GM18498 (cell line): ENCODE measurements around the gene UCMA.
"Not testable (repeated sequence)": the region's sequence is repeated elsewhere in the genome, so short reads cannot be mapped to it uniquely, and the experiment has no call there.

Experiments used
- ATAC-seq: cut with Tn5 transposase; IDR thresholded peaks from one replicate; pipeline ENCODE4 v1.9.1; 2021; ENCODE audit warnings: mild to moderate bottlenecking, moderate library complexity; ENCODE audit not compliant: unreplicated experiment

UCMA gene

DNA sequence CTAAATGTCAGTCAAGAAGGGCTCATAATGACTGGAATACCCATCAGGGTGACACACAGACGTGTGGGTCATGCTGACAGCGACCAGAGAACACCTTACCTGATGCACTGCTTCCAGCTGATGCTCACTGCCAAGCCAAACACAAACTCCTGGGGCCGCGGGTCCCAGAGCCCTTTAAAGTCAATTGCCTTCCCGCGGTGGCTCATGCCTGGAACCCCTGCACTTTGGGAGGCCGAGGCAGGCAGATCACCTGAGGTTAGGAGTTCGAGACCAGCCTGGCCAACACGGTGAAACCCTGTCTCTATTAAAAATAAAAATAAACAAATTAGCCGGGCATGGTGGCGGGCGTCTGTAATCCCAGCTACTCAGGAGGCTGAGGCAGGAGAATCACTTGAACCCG lies 562 bp upstream of the UCMA start:
- not testable (repeated sequence) for ATAC-seq

- ATAC-seq, result no peak
These were observed 816 bp downstream of the UCMA start for GRCh38 chr10:13233358-13233757.

GRCh38 chr10:13231808-13232207 lies 2.4 kb downstream of the UCMA start:
- ATAC-seq, result no peak

DNA sequence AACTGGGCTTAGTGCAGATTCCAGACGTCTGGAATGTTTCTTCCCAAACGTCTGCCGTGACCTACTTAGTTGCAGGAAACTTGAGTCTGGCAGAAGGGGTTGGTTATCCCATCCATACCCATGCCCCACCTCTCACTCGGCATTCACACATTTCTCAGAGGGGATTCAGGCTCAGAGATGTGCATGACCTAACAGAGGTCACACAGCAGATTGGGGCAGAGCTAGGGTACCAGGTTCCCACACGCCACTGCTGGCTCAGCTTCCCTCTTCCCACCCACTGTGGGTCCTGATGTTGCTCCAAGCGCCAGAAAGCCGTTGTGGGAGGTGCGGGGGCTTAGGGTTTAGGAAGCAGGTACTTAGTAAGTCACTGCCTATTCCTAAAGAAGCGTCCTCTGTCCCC lies 3.0 kb downstream of the UCMA start:
- ATAC-seq, result no peak

- no peak for ATAC-seq
These were observed 7.1 kb downstream of the UCMA start for GRCh38 chr10:13227031-13227430.

GRCh38 chr10:13225601-13226000 lies 8.6 kb downstream of the UCMA start:
- ATAC-seq, result no peak

DNA sequence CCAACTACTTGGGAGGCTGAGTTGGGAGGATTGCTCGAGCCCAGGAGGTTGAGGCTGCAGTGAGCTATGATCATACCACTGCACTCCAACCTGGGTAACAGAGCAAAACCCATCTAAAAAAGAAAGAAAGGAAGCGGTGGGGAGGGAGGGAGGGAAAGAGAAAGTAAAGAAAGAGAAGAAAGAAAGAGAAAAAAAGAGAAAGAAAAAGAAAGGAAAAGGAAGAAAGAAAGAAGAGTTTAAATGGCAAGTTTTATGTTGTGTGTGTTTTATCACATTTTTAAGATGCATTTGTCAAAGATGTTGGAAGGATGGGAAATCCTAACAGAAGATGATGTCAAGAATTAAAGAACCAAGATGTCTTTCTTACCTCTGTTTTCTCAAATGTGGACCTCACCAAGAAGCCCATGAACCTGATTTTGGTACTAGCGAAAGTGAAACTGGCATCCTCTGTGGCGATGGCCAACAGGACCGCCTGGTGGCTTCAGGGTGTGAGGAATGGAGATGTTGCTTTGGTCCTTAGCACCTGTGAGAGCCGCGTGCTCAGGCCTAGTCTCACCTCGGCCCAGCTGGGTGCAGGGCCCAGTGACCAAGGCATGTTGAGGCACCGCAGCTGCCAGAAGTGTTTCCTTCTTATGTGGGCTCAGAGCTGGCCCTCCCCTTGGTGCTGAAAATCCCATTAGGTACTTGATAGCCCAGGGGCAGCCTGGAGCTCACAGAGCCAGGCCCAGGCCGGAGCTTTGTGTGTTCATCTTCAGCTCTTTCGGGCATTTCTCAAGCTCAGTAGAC lies 9.8 kb downstream of the UCMA start:
- ATAC-seq, result no peak

- ATAC-seq, result no peak
These were observed 10.9 kb downstream of the UCMA start for GRCh38 chr10:13223241-13223640.

- ATAC-seq, result no peak
These were observed 11.6 kb downstream of the UCMA start for GRCh38 chr10:13222566-13222965.

- ATAC-seq, result no peak
These were observed 12.0 kb downstream of the UCMA start for GRCh38 chr10:13222151-13222550.

DNA sequence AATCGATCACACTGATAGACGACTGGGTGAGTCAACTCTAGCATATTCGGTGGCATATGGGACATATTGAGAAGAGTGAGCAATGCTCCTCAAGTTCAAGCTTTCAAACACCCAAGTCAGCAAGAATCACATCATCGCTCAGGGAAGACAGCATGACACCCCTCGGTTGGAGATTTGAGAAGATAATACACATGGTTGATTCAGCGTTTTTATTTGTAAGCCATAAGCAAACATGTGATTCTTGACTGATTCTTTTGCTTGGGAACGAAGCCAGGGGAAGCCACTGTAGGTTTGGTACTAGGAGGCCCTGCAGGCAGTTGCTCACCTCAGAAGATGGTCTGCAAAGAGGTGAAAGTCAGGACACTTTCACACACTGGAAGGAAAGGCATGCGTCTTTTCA lies 12.6 kb downstream of the UCMA start:
- ATAC-seq, result no peak

DNA sequence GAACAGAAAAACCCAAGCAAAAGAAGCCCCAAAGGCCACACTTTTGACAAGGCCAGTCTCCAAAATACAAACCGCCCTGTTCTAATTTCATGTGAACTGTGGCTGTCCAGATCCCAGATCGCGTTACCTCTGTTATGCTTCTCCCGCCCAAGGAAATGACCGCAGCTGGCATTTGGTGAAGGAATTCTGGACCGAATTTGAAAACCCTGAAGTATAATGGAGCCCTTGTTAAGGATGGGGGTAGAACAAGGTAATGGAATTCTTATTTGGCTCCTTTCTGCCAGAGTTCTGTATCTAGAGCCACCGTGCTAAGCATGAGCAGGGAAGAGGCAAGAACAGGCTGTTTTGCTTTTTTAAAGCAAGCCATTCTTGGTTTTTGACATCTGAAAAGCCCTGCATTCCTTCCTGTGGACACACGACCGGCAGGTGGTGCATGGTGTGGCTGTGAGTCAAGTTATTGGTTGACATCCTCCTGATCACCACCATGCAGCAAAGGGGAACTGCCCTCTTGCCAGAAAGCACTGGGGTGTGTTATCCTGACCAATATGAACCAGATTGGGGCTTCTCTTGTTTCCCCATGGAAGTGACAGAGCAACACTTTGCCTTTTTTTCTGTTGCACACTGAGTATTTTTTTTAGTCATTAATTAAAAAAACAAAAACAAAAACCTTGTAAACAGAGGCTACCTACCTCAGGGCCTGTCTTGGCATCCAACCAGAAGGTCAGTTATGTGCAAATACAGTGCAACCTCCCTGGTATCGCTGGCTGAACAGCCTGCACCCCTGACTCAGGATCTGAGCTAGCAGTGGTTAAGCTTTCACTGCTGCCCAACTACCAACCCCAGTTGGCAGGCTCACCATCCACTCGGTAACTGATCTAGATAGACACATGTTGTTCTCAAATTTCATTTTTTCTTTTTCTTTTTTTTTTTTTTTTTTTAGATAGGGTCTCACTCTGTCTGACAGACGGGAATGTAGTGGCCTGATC lies 14.2 kb downstream of the UCMA start:
- ATAC-seq, result peak; percentile 69

DNA sequence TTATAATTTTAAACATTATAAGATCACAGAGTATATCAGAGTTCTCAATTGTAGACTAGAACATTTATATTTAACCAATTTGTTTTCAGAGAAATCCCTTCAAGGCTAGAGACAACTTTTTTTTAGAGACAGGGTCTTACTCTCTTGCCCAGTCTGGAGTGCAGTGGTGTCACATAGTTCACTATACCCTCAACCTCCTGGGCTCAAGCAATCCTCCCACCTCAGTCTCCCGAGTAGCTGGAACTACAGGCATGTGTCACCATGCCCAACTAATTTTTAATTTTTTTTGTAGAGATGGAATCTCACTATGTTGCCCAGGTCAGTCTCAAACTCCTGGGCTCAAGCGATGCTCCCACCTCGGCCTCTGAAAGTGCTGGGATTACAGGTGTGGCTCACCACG lies 15.3 kb downstream of the UCMA start:
- ATAC-seq, result no peak

GRCh38 chr10:13213163-13213562 lies 21.0 kb downstream of the UCMA start:
- ATAC-seq, result no peak

GRCh38 chr10:13206546-13207443 lies 27.4 kb downstream of the UCMA start:
- no peak for ATAC-seq

GRCh38 chr10:13206091-13206490 lies 28.1 kb downstream of the UCMA start:
- no peak for ATAC-seq

DNA sequence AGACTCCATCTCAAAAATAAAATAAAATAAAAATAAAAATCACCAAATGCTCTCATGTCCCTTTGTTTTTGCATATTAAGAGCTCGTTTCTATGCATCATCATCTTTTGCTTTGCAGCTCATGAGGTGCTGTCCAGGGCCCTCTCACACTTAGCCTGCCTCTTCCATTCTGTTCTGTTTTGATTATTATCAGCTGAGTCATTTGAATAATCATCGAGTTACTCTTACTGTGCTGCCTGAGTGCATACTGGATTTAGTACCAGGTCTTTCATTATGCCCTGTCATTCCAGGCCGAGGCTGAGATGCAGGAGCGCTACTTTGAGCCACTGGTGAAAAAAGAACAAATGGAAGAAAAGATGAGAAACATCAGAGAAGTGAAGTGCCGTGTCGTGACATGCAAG lies 33.0 kb downstream of the UCMA start:
- no peak for ATAC-seq

- no peak for ATAC-seq
These were observed 39.2 kb downstream of the UCMA start for GRCh38 chr10:13195016-13195415.

DNA sequence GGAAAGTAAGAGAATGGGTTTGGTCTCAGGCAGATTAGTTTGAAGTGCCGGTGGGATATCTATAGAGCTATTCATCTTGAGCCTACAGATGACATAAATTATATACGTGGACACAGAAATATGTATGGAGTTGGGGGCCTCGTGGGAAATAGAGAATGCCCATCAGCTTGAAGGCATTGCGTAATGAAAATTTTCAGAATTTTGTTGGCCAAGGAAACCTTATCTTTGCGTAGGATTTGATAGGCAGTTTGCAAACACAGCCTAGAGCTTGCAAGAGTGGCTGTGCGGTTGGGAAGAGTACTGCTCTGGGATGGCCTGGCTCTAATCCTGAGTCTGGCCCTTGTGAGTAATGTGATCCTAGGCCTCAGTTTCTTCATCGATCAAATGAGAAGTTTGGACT lies 40.5 kb downstream of the UCMA start:
- no peak for ATAC-seq

- no peak for ATAC-seq
These were observed 42.8 kb downstream of the UCMA start for GRCh38 chr10:13191362-13191761.

- no peak for ATAC-seq
These were observed 43.4 kb downstream of the UCMA start for GRCh38 chr10:13190816-13191215.
